ENCODE data around the gene POU2AF3. TPM values are rescaled to one million over a fixed set of nuclear protein-coding genes. Genes with fewer than 3 reads are reported as not detected.
"Not testable (repeated sequence)": the region's sequence is repeated elsewhere in the genome, so short reads cannot be mapped to it uniquely, and the experiment has no call there.

Gene POU2AF3, protein sequence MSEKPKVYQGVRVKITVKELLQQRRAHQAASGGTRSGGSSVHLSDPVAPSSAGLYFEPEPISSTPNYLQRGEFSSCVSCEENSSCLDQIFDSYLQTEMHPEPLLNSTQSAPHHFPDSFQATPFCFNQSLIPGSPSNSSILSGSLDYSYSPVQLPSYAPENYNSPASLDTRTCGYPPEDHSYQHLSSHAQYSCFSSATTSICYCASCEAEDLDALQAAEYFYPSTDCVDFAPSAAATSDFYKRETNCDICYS
- not detected for polyA plus RNA-seq

DNA sequence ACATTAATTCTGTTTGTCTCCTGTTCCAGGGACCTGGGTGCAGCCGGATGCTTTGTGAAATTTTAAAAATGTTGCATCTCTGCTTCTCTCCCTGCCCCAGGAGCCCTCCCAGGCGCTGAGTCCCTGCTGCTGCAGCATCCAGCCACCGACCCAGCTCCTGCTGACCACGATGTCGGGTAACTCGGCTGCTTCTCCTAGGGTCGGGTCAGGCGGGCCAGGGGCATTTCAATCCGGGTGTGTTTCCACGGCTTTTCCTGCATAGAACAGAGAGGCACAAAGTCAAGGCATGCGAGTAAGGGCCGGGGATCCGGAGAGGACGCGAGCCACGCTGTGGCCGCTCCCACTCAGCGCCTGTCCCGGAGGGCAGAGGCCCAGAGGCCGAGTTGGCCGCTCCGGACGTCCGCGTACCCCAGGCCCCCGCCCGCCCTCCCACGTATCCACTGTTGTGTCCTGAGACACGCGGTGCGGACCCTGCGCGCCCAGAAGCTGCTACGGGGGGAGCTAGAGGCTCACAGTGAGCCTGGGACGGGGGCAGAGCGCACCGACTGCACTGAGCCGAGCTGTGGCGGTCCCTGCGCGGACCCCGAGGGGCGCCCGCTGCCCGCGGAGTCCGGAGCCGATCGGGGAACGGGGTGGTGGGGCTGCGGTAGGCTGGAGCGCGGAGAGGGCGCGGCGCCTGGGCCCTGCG lies at the start of gene POU2AF3:
Gene POU2AF3, plus strand, starts transcription at position 134 of the 688 bp plus-strand sequence. Its CDS starts 36 bp downstream, at position 170.
- DNase-seq: no peak
- Mint-ChIP-seq H3K27ac (no peak within 1 kb of the TSS), H3K27me3 (ENCODE audit: low read depth in 3 of 3) (peaks cover 2 to 19% (median 9%) of the 10 kb centered on the region in 3 donors), H3K4me1 (no peaks in the 10 kb centered on the region), H3K9me3 (no peaks in the 10 kb centered on the region), H3K4me3 (no peak within 1 kb of the TSS), H3K36me3 (no peaks in the 10 kb centered on the region)

DNA sequence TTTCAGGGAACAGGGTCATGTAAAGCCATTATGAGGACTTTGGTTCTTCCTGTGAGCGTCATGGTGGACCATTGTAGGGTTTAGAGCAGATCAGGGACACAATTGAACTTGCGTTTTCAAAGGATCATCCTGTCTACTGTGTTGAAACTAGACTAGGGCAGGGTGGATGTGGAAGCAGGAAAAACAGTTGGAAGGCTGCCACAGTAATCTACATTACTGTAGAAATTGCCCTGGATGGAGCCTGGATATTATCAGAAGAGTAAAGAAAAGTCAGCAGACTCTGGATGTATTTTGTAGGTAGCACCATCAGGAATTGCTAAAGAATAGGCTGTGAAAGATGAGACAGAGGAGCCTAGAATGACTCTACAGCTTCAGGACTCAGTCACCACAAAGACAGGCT lies 47.4 kb upstream of the POU2AF3 start:
- DNase-seq: no peak
- H3K4me1 Mint-ChIP-seq: no peaks in the 10 kb centered on the region
- no peaks in the 10 kb centered on the region for H3K9me3 Mint-ChIP-seq
- H3K4me3 Mint-ChIP-seq: no peak overlapping the region
- peaks cover 2 to 6% (median 5%) of the 10 kb centered on the region in 3 donors for H3K27me3 Mint-ChIP-seq (ENCODE audit: low read depth in 3 of 3)
- no peaks in the 10 kb centered on the region for H3K36me3 Mint-ChIP-seq
- H3K27ac Mint-ChIP-seq: no peak overlapping the region

GRCh38 chr11:111253131-111253530 lies 45.2 kb upstream of the POU2AF3 start:
- no peaks in the 10 kb centered on the region for H3K36me3 Mint-ChIP-seq
- no peak overlapping the region for H3K4me3 Mint-ChIP-seq
- H3K4me1 Mint-ChIP-seq: no peaks in the 10 kb centered on the region
- no peak for DNase-seq
- no peak overlapping the region for H3K27ac Mint-ChIP-seq
- H3K9me3 Mint-ChIP-seq: no peaks in the 10 kb centered on the region
- H3K27me3 Mint-ChIP-seq (ENCODE audit: low read depth in 3 of 3): peaks cover 0 to 11% (median 5%) of the 10 kb centered on the region in 3 donors

GRCh38 chr11:111253630-111254029 lies 44.7 kb upstream of the POU2AF3 start:
- H3K27ac Mint-ChIP-seq: no peak overlapping the region
- no peak overlapping the region for H3K4me3 Mint-ChIP-seq
- peaks cover 0 to 11% (median 5%) of the 10 kb centered on the region in 3 donors for H3K27me3 Mint-ChIP-seq (ENCODE audit: low read depth in 3 of 3)
- no peaks in the 10 kb centered on the region for H3K9me3 Mint-ChIP-seq
- no peaks in the 10 kb centered on the region for H3K4me1 Mint-ChIP-seq
- no peak for DNase-seq
- H3K36me3 Mint-ChIP-seq: no peaks in the 10 kb centered on the region

DNA sequence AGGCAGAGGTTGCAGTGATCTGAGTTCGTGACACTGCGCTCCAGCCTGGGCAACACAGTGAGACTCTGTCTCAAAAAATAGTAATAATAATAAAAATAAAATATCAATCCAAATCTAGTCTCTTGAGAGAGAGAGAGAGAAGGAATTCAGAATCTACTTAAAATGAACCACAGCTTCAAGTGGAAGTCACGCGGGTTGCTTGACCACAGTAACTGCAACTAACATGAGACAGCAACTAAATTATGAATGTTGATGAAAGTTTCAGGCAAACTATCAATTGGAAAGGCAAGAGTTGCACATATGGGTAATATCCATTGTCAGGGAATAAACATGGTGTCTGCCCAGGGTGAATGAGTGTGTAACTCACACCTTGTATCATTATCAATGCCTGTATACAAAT lies 40.3 kb upstream of the POU2AF3 start:
- no peaks in the 10 kb centered on the region for H3K9me3 Mint-ChIP-seq
- no peak overlapping the region for H3K27ac Mint-ChIP-seq
- no peak for DNase-seq
- no peaks in the 10 kb centered on the region for H3K36me3 Mint-ChIP-seq
- H3K4me1 Mint-ChIP-seq: no peaks in the 10 kb centered on the region
- H3K4me3 Mint-ChIP-seq: no peak overlapping the region
- H3K27me3 Mint-ChIP-seq (ENCODE audit: low read depth in 3 of 3): peaks cover 1 to 16% (median 2%) of the 10 kb centered on the region in 3 donors

GRCh38 chr11:111259896-111260295 lies 38.5 kb upstream of the POU2AF3 start:
- no peak overlapping the region for H3K4me3 Mint-ChIP-seq
- H3K27me3 Mint-ChIP-seq (ENCODE audit: low read depth in 3 of 3): peaks cover 0 to 18% (median 2%) of the 10 kb centered on the region in 3 donors
- H3K4me1 Mint-ChIP-seq: no peaks in the 10 kb centered on the region
- no peaks in the 10 kb centered on the region for H3K9me3 Mint-ChIP-seq
- H3K36me3 Mint-ChIP-seq: no peaks in the 10 kb centered on the region
- no peak overlapping the region for H3K27ac Mint-ChIP-seq
- DNase-seq: no peak

GRCh38 chr11:111260811-111261210 lies 37.5 kb upstream of the POU2AF3 start:
- H3K4me3 Mint-ChIP-seq: no peak overlapping the region
- H3K27me3 Mint-ChIP-seq (ENCODE audit: low read depth in 3 of 3): peaks cover 0 to 20% (median 2%) of the 10 kb centered on the region in 3 donors
- DNase-seq: no peak
- H3K9me3 Mint-ChIP-seq: no peaks in the 10 kb centered on the region
- no peaks in the 10 kb centered on the region for H3K36me3 Mint-ChIP-seq
- H3K4me1 Mint-ChIP-seq: no peaks in the 10 kb centered on the region
- no peak overlapping the region for H3K27ac Mint-ChIP-seq

- H3K4me1 Mint-ChIP-seq: no peaks in the 10 kb centered on the region
- H3K36me3 Mint-ChIP-seq: no peaks in the 10 kb centered on the region
- H3K27ac Mint-ChIP-seq: no peak overlapping the region
- peaks cover 4 to 15% (median 5%) of the 10 kb centered on the region in 3 donors for H3K27me3 Mint-ChIP-seq (ENCODE audit: low read depth in 3 of 3)
- no peak overlapping the region for H3K4me3 Mint-ChIP-seq
- no peak for DNase-seq
- H3K9me3 Mint-ChIP-seq: no peaks in the 10 kb centered on the region
These were observed 33.7 kb upstream of the POU2AF3 start for GRCh38 chr11:111264646-111265045.

DNA sequence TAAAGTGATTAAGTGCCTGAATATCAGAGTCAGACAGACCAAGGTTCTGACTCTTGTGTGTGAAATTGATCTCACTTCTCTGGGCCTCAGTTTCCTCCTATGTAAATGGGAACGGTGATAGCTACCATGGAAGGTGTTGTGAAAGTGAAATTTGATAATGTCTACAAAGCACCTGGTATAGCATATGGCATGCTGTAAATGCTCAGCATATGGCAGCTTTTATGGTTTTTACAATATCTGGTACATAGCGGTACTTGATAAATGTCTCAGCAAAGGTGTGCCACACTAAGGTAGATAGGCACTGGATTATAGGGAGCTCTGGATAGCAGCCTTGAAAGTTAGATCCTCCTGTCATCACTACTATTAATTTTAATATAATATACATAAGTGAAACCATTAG lies 32.9 kb upstream of the POU2AF3 start:
- DNase-seq: no peak
- Mint-ChIP-seq H3K36me3 (no peaks in the 10 kb centered on the region), H3K27ac (no peak overlapping the region), H3K27me3 (ENCODE audit: low read depth in 3 of 3) (peaks cover 4 to 15% (median 5%) of the 10 kb centered on the region in 3 donors), H3K9me3 (no peaks in the 10 kb centered on the region), H3K4me1 (no peaks in the 10 kb centered on the region), H3K4me3 (no peak overlapping the region)

DNA sequence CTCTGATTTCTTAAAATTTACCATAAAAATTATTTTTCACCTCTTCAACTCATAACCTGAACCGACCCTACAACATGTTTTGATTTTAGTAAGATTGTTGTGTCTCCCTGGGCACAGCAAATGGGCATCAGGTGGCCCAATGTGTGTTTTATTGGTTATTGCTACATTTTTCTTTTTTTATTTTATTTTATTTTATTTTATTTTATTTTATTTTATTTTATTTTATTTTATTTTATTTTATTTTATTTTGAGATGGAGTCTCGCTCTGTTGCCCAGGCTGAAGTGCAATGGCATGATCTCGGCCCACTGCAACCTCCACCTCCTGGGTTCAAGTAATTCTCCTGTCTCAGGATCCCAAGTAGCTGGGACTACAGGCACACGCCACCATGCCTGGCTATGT lies 30.0 kb upstream of the POU2AF3 start:
- not testable (repeated sequence) for DNase-seq, H3K27ac Mint-ChIP-seq, H3K4me3 Mint-ChIP-seq, H3K36me3 Mint-ChIP-seq, H3K9me3 Mint-ChIP-seq, H3K4me1 Mint-ChIP-seq
- peaks cover 2 to 17% (median 4%) of the 10 kb centered on the region in 3 donors for H3K27me3 Mint-ChIP-seq (ENCODE audit: low read depth in 3 of 3)

- Mint-ChIP-seq H3K9me3 (no peaks in the 10 kb centered on the region), H3K36me3 (no peaks in the 10 kb centered on the region), H3K27me3 (ENCODE audit: low read depth in 3 of 3) (peaks cover 2 to 14% (median 4%) of the 10 kb centered on the region in 3 donors), H3K4me3 (no peak overlapping the region), H3K27ac (no peak overlapping the region), H3K4me1 (peaks cover 0 to 4% of the 10 kb centered on the region in 2 donors)
- no peak for DNase-seq
These were observed 29.0 kb upstream of the POU2AF3 start for GRCh38 chr11:111269146-111269868.

DNA sequence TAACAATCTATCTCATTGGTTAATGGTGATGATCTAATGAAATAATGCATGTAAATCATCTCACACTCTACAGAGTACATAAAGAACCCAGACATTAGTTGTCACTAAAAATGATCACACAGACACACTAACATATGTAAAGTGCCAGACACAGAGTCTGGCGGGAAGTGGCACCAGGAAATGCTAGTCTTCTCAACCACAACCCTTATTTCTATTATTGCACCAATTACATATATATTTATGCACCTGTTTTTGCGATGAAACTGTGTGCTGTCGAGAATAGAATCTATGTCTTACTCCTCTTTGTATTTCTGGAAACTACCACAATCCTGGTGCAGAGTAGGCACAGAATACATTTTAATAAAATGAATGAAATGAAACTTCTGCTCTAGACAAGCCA lies 25.9 kb upstream of the POU2AF3 start:
- Mint-ChIP-seq H3K36me3 (no peaks in the 10 kb centered on the region), H3K4me3 (no peak overlapping the region), H3K9me3 (no peaks in the 10 kb centered on the region), H3K27ac (no peak overlapping the region), H3K27me3 (ENCODE audit: low read depth in 3 of 3) (peaks cover 0 to 13% (median 4%) of the 10 kb centered on the region in 3 donors), H3K4me1 (peaks cover 0 to 4% of the 10 kb centered on the region in 2 donors)
- DNase-seq: no peak

GRCh38 chr11:111282562-111283075 lies 15.7 kb upstream of the POU2AF3 start:
- DNase-seq: no peak
- Mint-ChIP-seq H3K27me3 (ENCODE audit: low read depth in 3 of 3) (peaks cover 0 to 9% (median 1%) of the 10 kb centered on the region in 3 donors), H3K36me3 (no peaks in the 10 kb centered on the region), H3K9me3 (no peaks in the 10 kb centered on the region), H3K4me3 (no peak overlapping the region), H3K4me1 (no peaks in the 10 kb centered on the region), H3K27ac (no peak overlapping the region)

DNA sequence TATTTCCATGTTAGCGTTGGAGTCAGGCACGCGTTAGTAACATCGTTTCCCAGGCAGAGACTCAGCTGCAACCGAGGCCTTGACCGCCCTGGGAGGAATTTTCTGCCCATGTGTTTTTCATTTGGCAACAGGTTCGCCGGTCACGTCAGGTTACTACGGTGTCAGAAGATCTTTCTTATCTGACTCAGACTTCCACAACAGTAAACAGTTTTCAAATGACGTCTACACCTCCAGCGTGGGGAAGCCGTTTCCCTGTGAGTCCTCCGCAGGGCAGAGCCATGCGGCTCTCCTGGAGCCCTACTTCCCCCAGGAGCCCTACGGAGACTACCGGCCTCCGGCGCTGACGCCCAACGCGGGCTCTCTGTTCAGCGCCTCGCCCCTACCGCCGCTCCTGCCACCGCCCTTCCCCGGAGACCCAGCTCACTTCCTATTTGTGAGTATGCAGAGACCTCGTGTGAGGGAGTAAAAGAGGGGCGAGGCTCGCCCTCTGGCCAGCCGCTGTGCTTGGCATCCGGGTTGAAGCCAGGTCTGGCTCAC lies 14.3 kb upstream of the POU2AF3 start:
- DNase-seq: no peak
- Mint-ChIP-seq H3K36me3 (no peaks in the 10 kb centered on the region), H3K27ac (no peak overlapping the region), H3K27me3 (ENCODE audit: low read depth in 3 of 3) (peaks cover 0 to 8% (median 1%) of the 10 kb centered on the region in 3 donors), H3K9me3 (no peaks in the 10 kb centered on the region), H3K4me3 (no peak overlapping the region), H3K4me1 (no peaks in the 10 kb centered on the region)
